Stimulated activated CD8-positive, alpha-beta memory T cell treated with anti-CD3 and anti-CD28 coated beads, Interleukin-12 subunit alpha, Interleukin-12 subunit beta, amount 100 ng/mL, for 24 hours (primary cell): ENCODE measurements around the gene RORB.

Experiments used
- DNase-seq: peaks from one replicate; pipeline ENCODE4 v3.0.0-alpha.2; 2020; ENCODE audit errors: extremely low read depth

The RORB gene

DNA sequence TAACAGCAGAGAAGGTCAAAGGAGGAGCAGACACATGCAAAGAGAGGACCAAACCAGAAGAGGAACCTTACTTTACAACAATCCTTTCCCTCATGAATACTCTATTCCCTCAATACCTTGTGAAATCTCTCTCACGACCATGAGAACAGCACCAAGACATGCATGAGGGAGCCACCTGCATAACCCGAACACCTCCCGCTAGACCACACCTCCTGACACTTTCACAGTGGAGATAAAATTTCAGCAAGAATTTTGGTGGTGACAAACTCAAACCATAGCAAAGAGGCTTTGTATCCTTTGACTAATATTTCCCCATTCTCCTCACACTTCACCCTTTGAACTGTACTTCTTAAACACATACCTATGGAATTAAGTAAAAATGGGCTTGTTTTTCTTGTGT is 101.7 kb downstream of the RORB start:
- no peak for DNase-seq

GRCh38 chr9:74609671-74610405 is 112.7 kb downstream of the RORB start:
- no peak for DNase-seq

GRCh38 chr9:74610523-74611061 is 113.5 kb downstream of the RORB start:
- no peak for DNase-seq

GRCh38 chr9:74630228-74630627 is 133.1 kb downstream of the RORB start:
- DNase-seq, result no peak

- DNase-seq, result no peak
These were observed 142.0 kb downstream of the RORB start for GRCh38 chr9:74639112-74639511.

DNA sequence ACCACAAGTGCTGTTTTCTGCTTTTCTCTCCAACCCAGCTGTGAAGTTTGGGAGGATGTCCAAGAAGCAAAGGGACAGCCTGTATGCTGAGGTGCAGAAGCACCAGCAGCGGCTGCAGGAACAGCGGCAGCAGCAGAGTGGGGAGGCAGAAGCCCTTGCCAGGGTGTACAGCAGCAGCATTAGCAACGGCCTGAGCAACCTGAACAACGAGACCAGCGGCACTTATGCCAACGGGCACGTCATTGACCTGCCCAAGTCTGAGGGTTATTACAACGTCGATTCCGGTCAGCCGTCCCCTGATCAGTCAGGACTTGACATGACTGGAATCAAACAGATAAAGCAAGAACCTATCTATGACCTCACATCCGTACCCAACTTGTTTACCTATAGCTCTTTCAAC is 145.2 kb downstream of the RORB start:
- no peak for DNase-seq

- no peak for DNase-seq
These were observed 146.3 kb downstream of the RORB start for GRCh38 chr9:74643303-74643923.

GRCh38 chr9:74644023-74644422 is 146.9 kb downstream of the RORB start:
- DNase-seq, result no peak

GRCh38 chr9:74645007-74645639 is 148.0 kb downstream of the RORB start:
- no peak for DNase-seq

DNA sequence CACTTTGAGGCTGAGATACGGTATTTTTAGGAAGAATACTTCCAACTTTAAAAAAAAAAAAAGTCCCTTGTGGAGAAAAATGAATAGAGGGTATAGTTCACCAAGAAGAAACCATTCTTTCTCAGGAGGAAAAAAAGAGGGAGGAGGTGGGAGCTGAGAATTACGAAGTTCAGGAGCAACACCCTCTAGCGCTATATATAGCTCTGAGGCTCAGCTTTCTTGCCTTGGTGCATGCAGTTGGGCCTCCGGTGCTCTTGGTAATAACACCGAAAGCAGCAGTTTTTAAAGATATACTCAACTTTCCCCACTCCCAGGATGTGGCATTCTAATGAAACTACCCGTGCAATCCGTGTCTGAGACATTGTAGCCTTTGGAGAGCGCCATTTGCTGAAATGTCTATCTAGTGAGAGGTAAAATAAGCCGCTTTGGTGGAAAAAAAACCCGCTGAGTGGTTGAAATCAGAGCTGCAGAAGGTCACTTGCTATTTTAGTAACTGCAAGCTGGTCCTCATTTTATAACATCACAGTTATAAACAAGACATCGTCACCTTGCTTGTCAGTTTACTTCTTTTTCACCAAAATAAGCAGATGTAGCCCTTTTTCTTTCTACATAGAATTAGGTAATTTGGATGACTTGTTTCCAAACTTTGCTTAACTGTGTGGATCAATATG is 156.4 kb downstream of the RORB start:
- DNase-seq, result no peak

DNA sequence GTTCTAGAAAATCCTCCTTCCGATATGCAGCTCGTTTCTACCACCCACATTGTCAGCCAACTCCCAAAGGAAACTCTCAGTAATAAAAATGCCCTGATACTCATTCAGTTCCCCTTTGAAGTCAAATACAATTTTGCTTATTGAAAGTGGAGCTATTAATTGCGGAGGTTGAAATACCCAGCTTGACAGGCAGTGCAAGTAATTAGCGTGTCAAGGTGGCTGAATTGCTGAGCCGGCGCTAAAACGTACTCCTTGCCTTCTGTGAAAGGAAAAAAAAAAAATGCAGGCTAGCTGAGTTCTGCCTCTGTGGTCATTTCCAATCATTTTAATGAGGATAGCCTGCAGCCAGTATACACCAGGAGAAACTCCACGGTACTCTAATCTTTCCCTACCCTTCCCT is 165.5 kb downstream of the RORB start:
- no peak for DNase-seq

- no peak for DNase-seq
These were observed 166.3 kb downstream of the RORB start for GRCh38 chr9:74663439-74663838.

DNA sequence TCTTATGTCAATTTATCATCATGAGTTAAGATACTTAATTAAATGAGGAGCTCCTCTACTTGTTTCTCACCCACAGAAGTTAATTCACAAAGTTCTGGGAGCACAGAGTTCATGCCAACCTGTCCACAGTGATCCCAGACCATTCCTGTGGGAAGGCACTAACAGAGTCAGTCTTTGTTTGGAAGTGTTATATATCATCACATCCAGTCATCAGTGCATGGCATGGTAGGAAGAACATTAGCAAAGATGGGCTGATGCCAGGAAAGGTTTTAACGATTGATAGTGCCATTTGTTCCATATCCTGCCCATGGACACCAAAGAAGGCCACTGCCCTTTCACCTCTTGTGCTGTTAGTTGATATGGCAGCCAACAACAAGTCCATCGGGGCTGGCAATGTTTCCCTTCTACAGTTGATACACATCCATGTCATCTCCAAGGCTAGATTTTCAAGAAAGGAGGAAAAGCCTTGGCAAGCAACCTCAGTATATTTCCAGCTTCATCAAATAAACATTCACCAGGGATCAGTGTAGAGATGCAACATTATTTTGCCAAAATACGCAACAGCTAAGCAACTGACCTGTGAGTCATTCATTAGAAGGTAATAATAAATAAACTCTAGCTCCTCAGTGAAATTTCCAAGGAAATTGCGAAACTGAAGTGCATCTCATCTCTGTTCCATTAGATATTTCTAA is 169.6 kb downstream of the RORB start:
- DNase-seq, result no peak

DNA sequence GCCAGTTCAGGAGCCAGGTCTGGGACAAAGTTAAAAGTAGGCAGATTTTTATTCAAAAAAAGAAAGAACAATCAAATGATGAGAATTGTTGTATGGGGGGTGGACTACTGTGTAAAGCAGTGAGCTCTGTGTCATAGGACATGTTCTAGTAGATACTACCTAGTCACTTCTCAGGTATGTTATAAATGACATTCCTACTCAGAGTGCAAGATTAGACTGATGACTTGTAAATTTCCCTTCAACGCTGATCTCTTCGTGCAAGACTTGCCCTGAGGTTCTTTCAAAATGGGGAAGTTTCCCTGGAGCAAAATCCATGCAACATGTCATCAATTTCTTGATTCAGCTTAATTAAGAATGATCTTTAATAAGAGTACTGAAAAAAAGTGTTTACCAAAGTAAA is 175.1 kb downstream of the RORB start:
- DNase-seq, result no peak

DNA sequence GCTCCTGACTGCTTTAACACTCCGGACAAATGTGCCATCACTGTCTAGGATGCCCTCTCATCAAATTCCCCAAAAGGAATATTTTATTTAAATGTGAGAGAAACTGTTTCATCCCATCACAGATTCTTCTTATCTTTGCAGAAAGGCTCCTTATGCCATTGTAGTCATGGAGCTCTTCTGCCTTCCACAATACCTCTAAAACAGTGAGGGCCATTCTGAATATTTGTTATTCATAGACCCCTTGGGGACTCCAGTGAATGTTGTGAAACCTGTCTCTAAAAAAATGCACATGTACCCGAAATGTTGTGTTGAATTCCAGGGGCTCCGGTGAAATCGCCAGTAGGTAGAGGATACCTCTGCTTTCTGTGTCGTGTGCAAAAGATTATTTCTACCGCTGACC is 176.9 kb downstream of the RORB start:
- no peak for DNase-seq

- no peak for DNase-seq
These were observed 184.8 kb downstream of the RORB start for GRCh38 chr9:74681906-74682305.

DNA sequence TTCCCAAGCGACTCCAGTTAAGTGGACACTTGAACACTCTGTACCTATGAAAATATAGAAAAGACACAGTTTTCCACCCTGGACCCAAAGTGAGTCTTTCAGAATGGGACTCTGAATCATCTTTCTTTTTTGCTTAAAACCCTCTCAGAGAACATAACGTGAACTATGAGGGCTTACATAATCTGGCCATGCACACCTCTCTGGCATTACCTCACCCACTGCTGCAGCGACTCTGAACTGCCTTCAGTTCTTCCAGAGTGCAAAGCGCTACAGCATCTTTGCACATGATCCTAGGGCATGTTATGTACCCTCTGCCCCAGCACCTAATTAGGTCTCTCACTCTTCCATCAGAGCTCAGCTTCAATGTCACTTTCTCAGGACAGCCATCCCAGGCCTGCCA is 186.2 kb downstream of the RORB start:
- DNase-seq, result no peak

- no peak for DNase-seq
These were observed 193.9 kb downstream of the RORB start for GRCh38 chr9:74691058-74691457.

- no peak for DNase-seq
These were observed 199.4 kb downstream of the RORB start for GRCh38 chr9:74696520-74696919.

DNA sequence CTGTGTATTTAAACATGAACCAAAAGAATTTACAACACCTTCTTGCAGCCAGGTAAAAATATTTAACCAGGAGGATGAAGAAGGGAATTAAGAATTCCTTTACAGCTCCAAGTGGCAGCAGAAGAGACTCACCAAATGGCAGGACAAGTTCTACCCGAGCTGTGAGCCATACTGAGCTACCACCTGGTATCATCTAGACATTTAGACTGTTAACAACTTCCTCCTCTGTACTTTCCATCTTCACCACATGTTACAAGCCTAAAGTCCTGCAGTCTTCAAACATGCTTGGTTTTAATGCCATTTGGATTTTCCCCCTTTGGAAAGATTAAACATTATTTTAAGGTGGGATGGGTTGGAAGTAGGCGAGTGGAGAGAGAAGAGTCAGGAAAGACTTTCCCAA is 200.4 kb downstream of the RORB start:
- DNase-seq, result no peak

DNA sequence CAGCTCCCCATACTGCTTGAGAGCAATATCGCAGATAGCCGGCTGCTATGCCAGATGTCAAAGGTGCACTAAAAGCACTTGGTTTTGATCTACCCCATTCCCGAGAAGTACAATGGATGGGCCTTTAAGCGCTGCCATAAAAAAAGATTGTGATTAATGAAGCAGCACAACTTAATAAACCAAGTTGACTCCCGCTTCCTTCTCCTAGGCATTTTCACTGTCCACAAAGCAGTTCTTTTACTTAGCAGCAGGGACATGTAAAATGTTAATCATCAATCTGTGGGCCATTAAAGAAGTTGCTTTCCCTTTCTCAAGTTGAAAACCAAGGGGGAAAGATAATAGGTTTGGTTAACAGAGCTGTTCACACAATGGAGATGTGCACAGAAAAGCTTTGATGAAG is 214.2 kb downstream of the RORB start:
- no peak for DNase-seq

DNA sequence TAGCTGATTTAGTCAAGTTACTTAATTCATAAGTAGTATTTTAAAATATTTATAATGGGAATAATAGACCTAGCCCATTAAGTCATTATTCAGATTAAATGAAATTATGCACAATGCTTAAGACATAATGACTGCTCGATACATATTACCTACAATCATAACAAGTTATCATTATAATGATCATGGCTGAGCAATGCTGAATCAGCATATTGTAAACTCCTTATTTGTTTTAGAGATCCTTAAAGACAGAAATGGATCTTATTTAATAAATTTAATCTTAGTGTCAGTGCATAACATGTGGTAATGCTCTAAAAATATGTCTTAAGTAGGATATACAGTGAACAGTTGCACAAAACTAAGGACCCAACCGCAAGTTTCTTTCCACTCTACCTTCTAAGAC is 221.6 kb downstream of the RORB start:
- DNase-seq, result no peak
